GM12878 (cell line): ENCODE results near the gene ZKSCAN2. TPM values are rescaled to one million over a fixed set of nuclear protein-coding genes. Genes with fewer than 3 reads are reported as not detected.

Source experiments
- ATAC-seq: fragments of 200-7000 bp; cut with Tn5 transposase; 3 replicates; pipeline ENCODE4 v1.9.1; 2020; ENCODE audit warnings: mild to moderate bottlenecking, moderate library complexity
- BruUV-seq: library from RNA; stranded (reverse); fragments of 400-500 nt; replicated peaks from 2 replicates; lab custom pipeline; 2021; lab: Mats Ljungman, UMichigan
- CTCF ChIA-PET: fragments of 300-600 bp; sonication (Branson Sonifier 250); formaldehyde crosslinking; extraction: SDS; loops from one replicate; lab custom pipeline; 2021; ENCODE audit warnings: inconsistent platforms; lab: Yijun Ruan, JAX
- POLR2A ChIA-PET: fragments of 350-600 bp; formaldehyde crosslinking; extraction: SDS; loops from one replicate; lab custom pipeline; 2021; ENCODE audit warnings: inconsistent platforms; lab: Charles Lee
- RAD21 ChIA-PET: fragments of 300-600 bp; sonication (Branson Sonifier 250); formaldehyde crosslinking; loops from one replicate; lab custom pipeline; 2023; ENCODE audit warnings: antibody characterized with exemption; ENCODE audit not compliant: unreplicated experiment; lab: Charles Lee
- SMC1A ChIA-PET: fragments of 300-600 bp; sonication (Branson Sonifier 250); formaldehyde crosslinking; loops from one replicate; lab custom pipeline; 2023; ENCODE audit not compliant: unreplicated experiment, uncharacterized antibody; lab: Charles Lee
- DNase-seq: peaks from one replicate; pipeline ENCODE4 v3.0.0-alpha.2; 2011; ENCODE audit warnings: low read depth, low spot score
- FAIRE-seq: peaks from 3 replicates; lab custom pipeline; 2011; peaks lifted over from hg19 to GRCh38; lab: Jason Lieb, UNC
- H2AFZ ChIP-seq: 2 replicates; pipeline ENCODE4 v1.6.0; 2011; ENCODE audit warnings: low read depth, low read length, control low read depth; ENCODE audit not compliant: control insufficient read depth
- H3K27ac ChIP-seq: 2 replicates; pipeline ENCODE4 v1.5.1; 2011; ENCODE audit warnings: control low read depth; ENCODE audit not compliant: control insufficient read depth, insufficient read depth
- H3K27me3 ChIP-seq, 2 experiments: replicated peaks in 1 of 2; 2 replicates each; pipeline versions ENCODE4 v1.6.0 to v1.6.1; 2011; ENCODE audit warnings: low read length in 1 of 2; ENCODE audit not compliant: control insufficient read depth in 2 of 2, insufficient read depth in 2 of 2
- H3K36me3 ChIP-seq, 2 experiments: 2 replicates each; pipeline ENCODE4 v1.5.1; 2011; ENCODE audit warnings: low read length in 1 of 2; ENCODE audit not compliant: control insufficient read depth in 2 of 2, insufficient read depth in 2 of 2
- H3K4me1 ChIP-seq: 2 replicates; pipeline ENCODE4 v1.6.1; 2011; ENCODE audit warnings: mild to moderate bottlenecking, low read length, moderate library complexity, mixed read lengths; ENCODE audit not compliant: control insufficient read depth, insufficient read depth
- H3K4me2 ChIP-seq: 2 replicates; pipeline ENCODE4 v1.6.0; 2011; ENCODE audit warnings: control low read depth; ENCODE audit not compliant: control insufficient read depth, insufficient read depth
- H3K4me3 ChIP-seq: fragments of 200-600 bp; sonication (generic); 2 replicates; pipeline ENCODE4 v1.5.1; 2016
- H3K79me2 ChIP-seq: 2 replicates; pipeline ENCODE4 v1.6.0; 2011; ENCODE audit warnings: low read length; ENCODE audit not compliant: control insufficient read depth, insufficient read depth
- H3K9ac ChIP-seq: 2 replicates; pipeline ENCODE4 v1.8.0; 2011; ENCODE audit warnings: low read length, control low read depth, mixed read lengths; ENCODE audit not compliant: control insufficient read depth, insufficient read depth
- H3K9me3 ChIP-seq: replicated peaks from 3 replicates; pipeline ENCODE4 v1.5.1; 2011; ENCODE audit warnings: mild to moderate bottlenecking, low read length; ENCODE audit not compliant: control insufficient read depth, insufficient read depth
- H4K20me1 ChIP-seq: 2 replicates; pipeline ENCODE4 v1.6.0; 2011; ENCODE audit not compliant: control insufficient read depth, insufficient read depth
- BACH1 ChIP-seq: fragments of 450-650 bp; IDR thresholded peaks from 2 replicates; pipeline ENCODE4 v1.6.1; 2017; ENCODE audit warnings: mild to moderate bottlenecking, borderline replicate concordance
- CBX3 ChIP-seq: fragments of 200-600 bp; sonication (generic); IDR thresholded peaks from 2 replicates; pipeline ENCODE4 v1.6.1; 2016; ENCODE audit warnings: low read depth, borderline replicate concordance
- EGR1 ChIP-seq, 2 experiments: IDR thresholded peaks; 1 replicate in 1 of 2; 2 replicates in 1 of 2; pipeline ENCODE4 v1.6.1; 2011 to 2012; ENCODE audit warnings: low read depth in 2 of 2, low read length in 2 of 2, borderline replicate concordance in 1 of 2, mild to moderate bottlenecking in 1 of 2, moderate library complexity in 1 of 2
- EZH2 ChIP-seq: IDR thresholded peaks from 2 replicates; pipeline ENCODE4 v1.6.1; 2012; ENCODE audit warnings: low read depth, mild to moderate bottlenecking, control low read depth, inconsistent platforms, low read length, borderline replicate concordance; ENCODE audit not compliant: control insufficient read depth
- KAT2A ChIP-seq: conservative IDR thresholded peaks from 2 replicates; pipeline ENCODE4 v1.6.1; 2011; ENCODE audit warnings: low read depth, low read length; ENCODE audit not compliant: control insufficient read depth
- MEF2A ChIP-seq: IDR thresholded peaks from 2 replicates; pipeline ENCODE4 v1.6.1; 2011; ENCODE audit warnings: low read depth, mild to moderate bottlenecking, low read length, moderate library complexity; ENCODE audit not compliant: insufficient read depth
- MEF2B ChIP-seq: fragments of 450-650 bp; IDR thresholded peaks from 2 replicates; pipeline ENCODE4 v1.6.1; 2018; ENCODE audit warnings: mild to moderate bottlenecking, moderate library complexity; ENCODE audit not compliant: partially characterized antibody, poor library complexity, severe bottlenecking
- NR2F1 ChIP-seq: fragments of 450-650 bp; conservative IDR thresholded peaks from 2 replicates; pipeline ENCODE4 v1.6.1; 2017; ENCODE audit warnings: mild to moderate bottlenecking
- NRF1 ChIP-seq: conservative IDR thresholded peaks from 2 replicates; pipeline ENCODE4 v1.6.1; 2011; ENCODE audit warnings: mild to moderate bottlenecking, low read depth, low read length, improper control_type of control experiment
- PKNOX1 ChIP-seq: fragments of 450-650 bp; IDR thresholded peaks from 2 replicates; pipeline ENCODE4 v1.6.1; 2016; ENCODE audit warnings: mild to moderate bottlenecking
- POLR2AphosphoS5 ChIP-seq: IDR thresholded peaks from 2 replicates; pipeline ENCODE4 v1.6.1; 2011; ENCODE audit warnings: mild to moderate bottlenecking, low read length, inconsistent platforms
- POU2F2 ChIP-seq: IDR thresholded peaks from 3 replicates; pipeline ENCODE4 v1.6.1; 2011; ENCODE audit warnings: low read depth, mild to moderate bottlenecking, low read length, borderline replicate concordance
- RFX5 ChIP-seq: IDR thresholded peaks from 2 replicates; pipeline ENCODE4 v1.6.1; 2011; ENCODE audit warnings: low read depth, low read length, improper control_type of control experiment
- RUNX3 ChIP-seq: IDR thresholded peaks from 2 replicates; pipeline ENCODE4 v1.6.1; 2012; ENCODE audit warnings: low read length, inconsistent platforms
- ZNF622 ChIP-seq: fragments of 450-650 bp; IDR thresholded peaks from 2 replicates; pipeline ENCODE4 v1.6.1; 2017; ENCODE audit warnings: mild to moderate bottlenecking, inconsistent platforms
- ZSCAN29 ChIP-seq: fragments of 450-650 bp; IDR thresholded peaks from 2 replicates; pipeline ENCODE4 v1.6.1; 2017; ENCODE audit warnings: mild to moderate bottlenecking, moderate library complexity
- WGBS: methylation state at CpG from one replicate; pipeline ENCODE4 v1.1.6; 2016; ENCODE audit warnings: low lambda C conversion rate; ENCODE audit not compliant: insufficient replicate concordance, insufficient coverage; ENCODE audit errors: missing lambda C conversion rate; 5-methylcytosine and 5-hydroxymethylcytosine counted together
- in situ Hi-C: fragments of 300-500 bp; cut with MboI; formaldehyde crosslinking; loops from 9 replicates; pipeline ENCODE4 v1.14.3; 2018; ENCODE audit warnings: mixed read lengths
- intact Hi-C: fragments of 100-400 bp; cut with micrococcal nuclease; formaldehyde crosslinking; loops from one replicate; pipeline ENCODE4 v1.14.2; 2022; ENCODE audit not compliant: unreplicated experiment
- polyA plus RNA-seq, 11 experiments: library from polyadenylated mRNA; depleted of rRNA in 4 of 11; unstranded in 6 of 11; stranded (reverse) in 5 of 11; fragments of >200 nt; fragmentation: Nextera tagmentation in 4 of 11; fragmentation: Illumina TruSeq in 1 of 11; extraction: Ambion mirVana in 4 of 11; extraction: Trizol in 1 of 11; gene quantifications; 1 replicate in 1 of 11; 2 replicates in 10 of 11; pipeline versions ENCODE4 v1.2.1 to v1.2.3, GENCODE V29; 2011 to 2016; ENCODE audit warnings: inconsistent platforms in 2 of 11, missing spikeins in 2 of 11, low read depth in 1 of 11
- total RNA-seq, 4 experiments: library from RNA; depleted of rRNA in 3 of 4; stranded (reverse); fragments of >200 nt in 3 of 4; fragmentation: Illumina TruSeq in 1 of 4; extraction: Trizol in 1 of 4; gene quantifications; 2 replicates each; pipeline versions ENCODE4 v1.2.1 to v1.2.3, GENCODE V29; 2013 to 2021

The ZKSCAN2 gene
- total and polyA plus RNA-seq, 10 of the 15 experiments (the other 5 are each of a cell fraction or from before 2014, with no cell fraction given) = 0.75 to 6.6 (median 2.9) TPM

- FAIRE-seq (no peak), DNase-seq (no peak), ATAC-seq (no peak)
- in situ Hi-C loops (no loop called here), intact Hi-C loops (no loop called here)
- Histone ChIP-seq H3K4me3 (no peak overlapping the region), H3K9ac (no peak overlapping the region), H3K27me3 (no peaks in the 10 kb centered on the region), H3K4me2 (no peak overlapping the region), H3K9me3 (no peaks in the 10 kb centered on the region; the same call in 2 of the 3 replicates), H3K79me2 (peaks cover 14% of the 10 kb centered on the region), H3K27ac (no peak overlapping the region), H3K4me1 (no peaks in the 10 kb centered on the region), H3K36me3 (peaks cover 0 to 4% of the 10 kb centered on the region in 2 experiments; a peak in 2 of 4 replicates), H2AFZ (no peak overlapping the region), H4K20me1 (no peaks in the 10 kb centered on the region)
- ChIA-PET RAD21 (no interaction called here), POLR2A (no interaction called here), SMC1A (no interaction called here), CTCF (interaction anchor here (1.0 to 1.1 kb wide), 2 partner anchors 21 to 28 kb away, joined by 3 read pairs; no protein-coding TSS in a partner anchor)
- BruUV-seq = no TSS peak
- TF ChIP-seq ZSCAN29 = no peak
- TF ChIP-seq RUNX3 = no peak
- TF ChIP-seq PKNOX1 = no peak
- no peak for TF ChIP-seq MEF2A
- TF ChIP-seq POLR2AphosphoS5 = no peak
- TF ChIP-seq RFX5 = no peak
- no peak for TF ChIP-seq BACH1
- WGBS = 97% methylated on average over 2 of the region's 2 CpGs
These were observed 4.3 kb downstream of the ZKSCAN2 start for GRCh38 chr16:25253322-25253721.

GRCh38 chr16:25250467-25250866 lies 7.2 kb downstream of the ZKSCAN2 start:
- no TSS peak for BruUV-seq
- Histone ChIP-seq H3K27me3 (no peaks in the 10 kb centered on the region), H3K9ac (no peak overlapping the region), H3K4me1 (no peaks in the 10 kb centered on the region), H3K9me3 (no peaks in the 10 kb centered on the region; the same call in 1 of the 3 replicates), H3K4me3 (no peak overlapping the region), H4K20me1 (no peaks in the 10 kb centered on the region), H3K79me2 (no peaks in the 10 kb centered on the region), H3K4me2 (no peak overlapping the region), H3K36me3 (peaks cover 3 to 14% of the 10 kb centered on the region in 2 experiments; a peak in 3 of 4 replicates), H3K27ac (no peak overlapping the region), H2AFZ (no peak overlapping the region)
- CTCF ChIA-PET = no interaction called here
- in situ Hi-C loops (no loop called here), intact Hi-C loops (no loop called here)
- ATAC-seq = no peak
- POLR2A ChIA-PET = no interaction called here
- SMC1A ChIA-PET = no interaction called here
- no peak for FAIRE-seq
- WGBS = 91% methylated on average over 2 of the region's 2 CpGs
- RAD21 ChIA-PET = no interaction called here
- no peak for DNase-seq
- TF ChIP-seq EZH2 = no peak
- no peak for TF ChIP-seq CBX3
- TF ChIP-seq ZNF622 = no peak
- no peak for TF ChIP-seq NR2F1
- TF ChIP-seq EGR1 (IDR thresholded peaks at IDR 0.05; ENCODE audit: borderline replicate concordance in 1 of 2, low read depth in 2 of 2, low read length in 2 of 2) = no peak
- TF ChIP-seq MEF2B = no peak
- no peak for TF ChIP-seq POU2F2
- TF ChIP-seq RUNX3 = no peak
- no peak for TF ChIP-seq KAT2A
- TF ChIP-seq PKNOX1 = no peak
- TF ChIP-seq NRF1 = no peak
